K562 treated with DMSO at 1 percent for 48 hours (cell line): Measurements from ENCODE around the gene HEXIM2. TPM values are rescaled to one million over a fixed set of nuclear protein-coding genes. Genes with fewer than 3 reads are reported as not detected.

ENCODE experiments used
- total RNA-seq: library from RNA; unstranded; fragments of 300-600 nt; gene quantifications from 2 replicates; pipeline ENCODE4 v1.2.3, GENCODE V29; 2022; ENCODE audit warnings: low replicate concordance; ENCODE audit errors: extremely low read depth

HEXIM2 gene, protein sequence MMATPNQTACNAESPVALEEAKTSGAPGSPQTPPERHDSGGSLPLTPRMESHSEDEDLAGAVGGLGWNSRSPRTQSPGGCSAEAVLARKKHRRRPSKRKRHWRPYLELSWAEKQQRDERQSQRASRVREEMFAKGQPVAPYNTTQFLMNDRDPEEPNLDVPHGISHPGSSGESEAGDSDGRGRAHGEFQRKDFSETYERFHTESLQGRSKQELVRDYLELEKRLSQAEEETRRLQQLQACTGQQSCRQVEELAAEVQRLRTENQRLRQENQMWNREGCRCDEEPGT
- total RNA-seq: not detected in 2 replicates

GRCh38 chr17:45161288-45162024 is at the start of gene HEXIM2:
Gene HEXIM2 (plus strand): TSS chr17:45161875. CDS start chr17:45162794, 919 bp downstream.

DNA sequence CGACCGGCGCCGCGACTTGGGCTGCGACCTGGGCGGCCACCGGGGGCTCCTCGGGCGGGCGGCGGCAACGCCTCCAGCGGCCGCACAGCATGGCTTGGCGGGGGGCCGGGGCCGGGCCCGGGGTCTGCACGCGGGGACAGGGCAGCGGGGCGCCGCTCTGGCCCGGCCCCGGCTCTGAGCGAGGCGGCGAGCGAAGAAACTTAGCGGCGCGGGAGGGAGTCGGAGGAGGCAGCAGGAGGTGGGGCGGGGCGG is 29.4 kb upstream of the HEXIM2 start, which contains the start of gene PLCD3:
Gene PLCD3 (minus strand): TSS at position 196 of the 252 bp plus-strand sequence. CDS start 105 bp downstream, at position 91.

DNA sequence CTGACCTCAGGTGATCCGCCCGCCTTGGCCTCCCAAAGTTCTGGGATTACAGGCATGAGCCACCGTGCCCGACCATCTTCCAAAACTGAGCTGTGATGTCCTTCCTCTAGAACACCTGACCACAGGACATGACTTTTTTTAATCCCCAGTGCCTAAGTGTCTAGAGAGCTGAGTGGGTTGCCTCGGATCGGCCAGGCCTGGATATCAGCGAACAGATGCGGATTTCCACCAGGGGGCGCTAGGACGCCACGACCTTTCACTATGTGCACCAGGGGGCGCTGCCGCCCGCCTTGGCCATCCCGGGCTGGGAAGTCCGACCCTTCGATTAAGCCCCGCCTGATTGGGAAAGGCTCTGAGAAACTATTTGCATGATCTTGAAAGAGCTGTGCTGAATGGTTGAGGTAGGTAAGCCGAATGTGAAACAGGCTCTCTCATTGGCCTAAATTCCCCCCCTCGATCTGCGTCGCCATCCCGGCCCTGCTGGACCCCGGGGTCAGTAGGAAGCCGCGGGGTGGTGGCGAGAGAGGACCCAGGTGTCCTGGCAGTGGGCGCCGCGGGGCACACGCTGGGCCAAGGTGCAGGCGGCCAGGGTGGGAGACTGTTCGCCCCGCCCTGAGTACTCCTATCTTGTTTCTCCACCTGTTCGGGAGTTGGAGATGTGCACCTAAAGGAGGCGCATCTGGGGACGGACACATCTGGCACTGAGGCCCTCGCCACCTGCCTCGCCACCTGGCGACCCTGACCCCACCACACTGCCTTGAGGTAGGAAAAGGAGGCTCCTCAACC is 26.3 kb upstream of the HEXIM2 start, which contains the start of gene ACBD4:
Gene ACBD4 (plus strand): TSS at position 496 of the 786 bp plus-strand sequence. CDS start 458 bp downstream, outside the sequence.

DNA sequence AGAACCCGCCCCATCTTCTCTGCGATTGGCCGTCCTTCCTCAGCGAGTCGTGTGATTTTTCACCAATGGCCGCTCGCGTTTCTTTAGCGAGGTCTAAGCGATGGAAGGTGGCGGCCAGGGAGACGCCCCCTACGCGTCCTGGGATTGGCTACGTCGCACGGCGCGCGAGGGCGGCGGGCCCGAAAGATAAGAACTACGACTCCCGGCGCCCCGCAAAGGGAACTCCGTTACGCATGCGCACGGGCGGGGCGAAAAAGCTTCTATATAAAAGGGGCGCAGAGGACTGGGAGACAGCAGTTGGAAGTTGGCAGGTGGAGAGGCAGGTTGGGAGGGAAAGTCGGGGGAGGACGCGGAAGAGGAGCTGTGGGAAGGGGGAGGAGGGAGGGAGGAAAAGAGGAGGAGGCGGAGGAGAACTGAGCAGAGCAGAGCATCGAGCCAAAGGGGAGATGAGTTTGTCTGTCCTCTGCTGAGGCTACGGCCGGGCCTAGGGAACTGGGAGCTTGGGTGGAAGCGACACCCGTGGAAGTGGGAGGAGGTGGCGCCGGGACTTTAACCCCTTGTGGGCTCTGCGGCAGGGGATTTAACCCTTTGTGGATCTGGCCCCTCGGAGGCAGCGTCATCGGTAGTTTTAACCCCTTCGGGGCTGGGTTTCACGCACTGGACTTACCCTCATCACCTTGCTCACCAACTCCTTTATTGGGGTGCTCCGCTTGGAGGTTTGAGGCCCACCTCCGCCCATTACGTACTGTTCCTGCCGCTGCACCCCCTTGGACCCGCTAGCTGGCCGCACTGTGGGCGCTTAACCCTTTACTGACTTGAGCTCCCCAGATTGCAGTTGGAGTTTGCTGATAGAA is 13.3 kb upstream of the HEXIM2 start, which contains the start of gene HEXIM1:
Gene HEXIM1 (plus strand): TSS at position 293 of the 854 bp plus-strand sequence. CDS start 716 bp downstream, outside the sequence.

Other genes with a start within 250 kb of the HEXIM2 start
- gene GFAP, start 246.4 kb upstream of the HEXIM2 start, total RNA-seq: not detected in 2 replicates
- gene KIF18B, start 214.1 kb upstream of the HEXIM2 start, total RNA-seq: not detected in 2 replicates
- not detected in 2 replicates for gene C1QL1, start 193.6 kb upstream of the HEXIM2 start, total RNA-seq
- not detected in 2 replicates for gene DCAKD, start 110.2 kb upstream of the HEXIM2 start, total RNA-seq
- gene NMT1, start 100.6 kb upstream of the HEXIM2 start, total RNA-seq: 72.9 TPM in 1 of 2 replicates, not detected in the other
- not detected in 2 replicates for gene PLCD3, start 29.4 kb upstream of the HEXIM2 start, total RNA-seq
- gene ACBD4, start 26.2 kb upstream of the HEXIM2 start, total RNA-seq: not detected in 2 replicates
- gene HEXIM1, start 13.4 kb upstream of the HEXIM2 start, total RNA-seq: not detected in 2 replicates
- gene FMNL1, start 60.0 kb downstream of the HEXIM2 start, total RNA-seq: not detected in 2 replicates
- gene SPATA32, start 100.2 kb downstream of the HEXIM2 start, total RNA-seq: not detected in 2 replicates
- not detected in 2 replicates for gene MAP3K14, start 155.1 kb downstream of the HEXIM2 start, total RNA-seq